HepG2 (cell line): ENCODE data around the gene ZNF616. TPM values are rescaled to one million over a fixed set of nuclear protein-coding genes. Genes with fewer than 3 reads are reported as not detected.

ENCODE experiments used
- ATAC-seq: fragments of 200-7000 bp; cut with Tn5 transposase; 3 replicates; pipeline ENCODE4 v1.9.1; 2020; ENCODE audit warnings: mild to moderate bottlenecking, moderate library complexity
- BruUV-seq: library from RNA; stranded (reverse); fragments of 400-500 nt; replicated peaks from 2 replicates; lab custom pipeline; 2021; lab: Mats Ljungman, UMichigan
- CTCF ChIA-PET: fragments of 300-600 bp; formaldehyde crosslinking; extraction: SDS; loops from one replicate; lab custom pipeline; 2021; ENCODE audit warnings: low total read pairs, inconsistent platforms, low intra/inter-chr PET ratio; lab: Yijun Ruan, JAX
- POLR2A ChIA-PET: fragments of 350-600 bp; sonication (Branson Sonifier 250); formaldehyde crosslinking; loops from one replicate; lab custom pipeline; 2020; ENCODE audit warnings: antibody characterized with exemption, inconsistent platforms; lab: Yijun Ruan, JAX
- DNase-seq: peaks from one replicate; pipeline ENCODE4 v3.0.0-alpha.2; 2015; ENCODE audit warnings: low spot score
- FAIRE-seq: peaks from 3 replicates; lab custom pipeline; 2011; peaks lifted over from hg19 to GRCh38; lab: Jason Lieb, UNC
- H2AFZ ChIP-seq: one replicate; pipeline ENCODE4 v1.6.1; 2011; ENCODE audit warnings: low read length, inconsistent platforms
- H3K27ac ChIP-seq: fragments of 300-600 bp; 3 replicates; pipeline ENCODE4 v1.8.0; 2011; ENCODE audit warnings: mixed run types, mild to moderate bottlenecking, mixed read lengths, low read length, inconsistent platforms; ENCODE audit not compliant: insufficient read depth; ENCODE audit errors: extremely low read length
- H3K27me3 ChIP-seq, 2 experiments: fragments of 200-600 bp in 1 of 2; 2 replicates in 1 of 2; 3 replicates in 1 of 2; pipeline versions ENCODE4 v1.6.0 to v1.8.0; 2011; ENCODE audit warnings: low read length in 2 of 2, mild to moderate bottlenecking in 2 of 2, moderate library complexity in 2 of 2, inconsistent platforms in 1 of 2; ENCODE audit not compliant: insufficient read depth in 2 of 2, control insufficient read depth in 1 of 2
- H3K36me3 ChIP-seq, 2 experiments: fragments of 200-600 bp in 1 of 2; replicated peaks in 1 of 2; 2 replicates in 1 of 2; 3 replicates in 1 of 2; pipeline versions ENCODE4 v1.5.1 to v1.8.0; 2011; ENCODE audit warnings: low read length in 2 of 2, inconsistent platforms in 1 of 2; ENCODE audit not compliant: insufficient read depth in 2 of 2, control insufficient read depth in 1 of 2
- H3K4me1 ChIP-seq: 2 replicates; pipeline ENCODE4 v1.5.1; 2012; ENCODE audit warnings: low read length, inconsistent platforms; ENCODE audit not compliant: insufficient read depth
- H3K4me2 ChIP-seq: 2 replicates; pipeline ENCODE4 v1.6.0; 2011; ENCODE audit warnings: low read depth, low read length, inconsistent platforms
- H3K4me3 ChIP-seq, 3 experiments: fragments of 200-600 bp in 1 of 3; sonication (generic), shearing (Covaris generic) in 1 of 3; replicated peaks in 1 of 3; 2 replicates each; pipeline ENCODE4 v1.5.1; 2011 to 2016; ENCODE audit warnings: low read length in 3 of 3, inconsistent platforms in 2 of 3, low read depth in 2 of 3, mild to moderate bottlenecking in 2 of 3, control low read depth in 1 of 3, mixed read lengths in 1 of 3; ENCODE audit not compliant: insufficient read depth in 1 of 3
- H3K79me2 ChIP-seq: one replicate; pipeline ENCODE4 v1.6.1; 2011; ENCODE audit warnings: low read length, inconsistent platforms; ENCODE audit not compliant: insufficient read depth
- H3K9ac ChIP-seq: 2 replicates; pipeline ENCODE4 v1.6.0; 2011; ENCODE audit warnings: mild to moderate bottlenecking, low read depth, low read length, inconsistent platforms; ENCODE audit not compliant: insufficient read depth
- H3K9me3 ChIP-seq: 2 replicates; pipeline ENCODE4 v1.5.1; 2012; ENCODE audit warnings: mild to moderate bottlenecking, low read length
- H4K20me1 ChIP-seq: 2 replicates; pipeline ENCODE4 v1.6.0; 2011; ENCODE audit warnings: inconsistent platforms, mild to moderate bottlenecking, low read length, moderate library complexity; ENCODE audit not compliant: insufficient read depth
- ELF4 ChIP-seq: sonication (generic); formaldehyde crosslinking; IDR thresholded peaks from 2 replicates; pipeline ENCODE4 v1.5.0; 2020; ENCODE audit warnings: missing genetic modification reagents, mild to moderate bottlenecking, moderate library complexity, borderline replicate concordance
- GABPB1 ChIP-seq: IDR thresholded peaks from 2 replicates; pipeline ENCODE4 v1.6.1; 2016; ENCODE audit warnings: mild to moderate bottlenecking, missing genetic modification reagents, moderate library complexity, missing compliant biosample characterization
- IRF2 ChIP-seq: IDR thresholded peaks from 2 replicates; pipeline ENCODE4 v1.6.1; 2018; ENCODE audit warnings: missing genetic modification reagents, missing compliant biosample characterization
- KAT7 ChIP-seq: IDR thresholded peaks from 2 replicates; pipeline ENCODE4 v1.6.1; 2018; ENCODE audit warnings: borderline replicate concordance, missing compliant biosample characterization
- NR3C1 ChIP-seq: sonication (generic); formaldehyde crosslinking; IDR thresholded peaks from 2 replicates; pipeline ENCODE4 v1.4.0; 2020; ENCODE audit warnings: missing genetic modification reagents
- POLR2AphosphoS2 ChIP-seq: IDR thresholded peaks from 2 replicates; pipeline ENCODE4 v1.6.1; 2011; ENCODE audit warnings: low read depth, low read length, improper control_type of control experiment
- SRF ChIP-seq: IDR thresholded peaks from 2 replicates; pipeline ENCODE4 v1.6.1; 2011; ENCODE audit warnings: mild to moderate bottlenecking, low read depth, low read length, moderate library complexity
- ZNF274 ChIP-seq: sonication (generic); formaldehyde crosslinking; IDR thresholded peaks from 2 replicates; pipeline ENCODE4 v1.5.1; 2020; ENCODE audit warnings: mild to moderate bottlenecking, missing genetic modification reagents
- ZNF441 ChIP-seq: sonication (generic); formaldehyde crosslinking; IDR thresholded peaks from 2 replicates; pipeline ENCODE4 v1.7.0; 2021; ENCODE audit warnings: missing genetic modification reagents, borderline replicate concordance
- ZNF550 ChIP-seq: sonication (generic); formaldehyde crosslinking; IDR thresholded peaks from 2 replicates; pipeline ENCODE4 v1.4.0; 2020; ENCODE audit warnings: mild to moderate bottlenecking, missing genetic modification reagents, borderline replicate concordance
- ZNF615 ChIP-seq: sonication (generic); formaldehyde crosslinking; IDR thresholded peaks from 2 replicates; pipeline ENCODE4 v1.5.0; 2020; ENCODE audit warnings: mild to moderate bottlenecking, missing genetic modification reagents, borderline replicate concordance
- ZSCAN20 ChIP-seq: sonication (generic); formaldehyde crosslinking; IDR thresholded peaks from 2 replicates; pipeline ENCODE4 v1.4.0; 2020; ENCODE audit warnings: missing genetic modification reagents, mild to moderate bottlenecking, borderline replicate concordance
- WGBS: methylation state at CpG from one replicate; pipeline ENCODE4 v1.1.6; 2017; ENCODE audit warnings: low lambda C conversion rate; 5-methylcytosine and 5-hydroxymethylcytosine counted together
- in situ Hi-C: cut with HindIII; loops from 2 replicates; pipeline ENCODE4 v1.10.0; 2017; ENCODE audit warnings: low pct_unique_long_range_greater_than_20kb; ENCODE audit not compliant: extremely low pct_ligation_motif_present
- intact Hi-C: fragments of 100-400 bp; cut with micrococcal nuclease; formaldehyde crosslinking; loops from one replicate; pipeline ENCODE4 v1.10.0; 2022; ENCODE audit not compliant: unreplicated experiment
- polyA plus RNA-seq, 8 experiments: library from polyadenylated mRNA; depleted of rRNA in 3 of 8; stranded (reverse) in 7 of 8; unstranded in 1 of 8; fragments of >200 nt; fragmentation: Illumina TruSeq in 4 of 8; extraction: Trizol in 4 of 8; gene quantifications; 2 replicates each; pipeline versions ENCODE4 v1.2.1 to v1.2.3, GENCODE V29; 2011 to 2016; ENCODE audit warnings: low read depth in 4 of 8, missing spikeins in 1 of 8, mixed read lengths in 1 of 8; ENCODE audit not compliant: insufficient read depth in 1 of 8
- total RNA-seq, 5 experiments: library from RNA; depleted of rRNA; stranded (reverse); fragments of >200 nt; fragmentation: Illumina TruSeq; extraction: Trizol; gene quantifications; 2 replicates each; pipeline ENCODE4 v1.2.3, GENCODE V29; 2016; ENCODE audit warnings: low read depth in 1 of 5
- TF ChIP-seq, protein P1 (sequence below): sonication (generic); formaldehyde crosslinking; IDR thresholded peaks from 2 replicates; pipeline ENCODE4 v1.5.0; 2020; ENCODE audit warnings: mild to moderate bottlenecking, missing genetic modification reagents, borderline replicate concordance
- TF ChIP-seq, protein P2 (sequence below): IDR thresholded peaks from 2 replicates; pipeline ENCODE4 v1.6.1; 2016; ENCODE audit warnings: mild to moderate bottlenecking, missing biosample characterization, missing genetic modification reagents
- TF ChIP-seq, protein P3 (sequence below): IDR thresholded peaks from 2 replicates; pipeline ENCODE4 v1.6.1; 2016; ENCODE audit warnings: missing compliant biosample characterization, missing genetic modification reagents, borderline replicate concordance

Gene ZNF616
- total and polyA plus RNA-seq, 2 of the 13 experiments (the other 11 are each of a cell fraction or from before 2014, with no cell fraction given) = 2.2 to 10.4 TPM

DNA sequence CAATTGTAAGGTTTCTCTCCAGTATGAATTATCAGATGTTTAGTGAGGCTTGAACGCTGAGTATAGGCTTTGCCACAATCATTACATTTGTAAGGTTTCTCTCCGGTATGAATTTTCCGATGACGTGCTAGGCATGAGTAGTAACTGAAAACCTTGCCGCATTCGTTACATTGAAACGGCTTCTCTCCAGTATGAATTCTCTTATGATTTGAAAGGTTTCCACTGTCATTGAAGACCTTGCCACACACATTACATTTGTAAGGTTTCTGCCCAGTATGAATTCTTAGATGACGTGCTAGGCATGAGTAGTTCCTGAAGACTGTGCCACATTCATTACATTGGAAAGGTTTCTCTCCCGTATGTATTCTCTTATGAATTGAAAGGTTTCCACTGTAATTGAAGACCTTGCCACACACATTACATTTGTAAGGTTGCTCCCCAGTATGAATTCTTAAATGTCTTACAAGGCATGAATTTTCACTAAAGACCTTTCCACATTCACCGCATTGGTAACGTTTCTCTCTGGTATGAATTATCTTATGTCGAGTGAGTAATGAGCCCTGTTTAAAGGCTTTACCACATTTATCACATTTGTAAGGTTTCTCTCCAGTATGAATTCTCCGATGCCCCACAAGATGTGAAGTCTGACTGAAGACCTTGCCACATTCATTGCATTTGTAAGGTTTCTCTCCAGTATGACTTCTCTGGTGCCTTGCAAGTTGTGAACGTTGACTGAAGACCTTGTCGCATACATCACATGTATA, 16.0 kb upstream of the ZNF616 start:
- no peak for FAIRE-seq
- POLR2A ChIA-PET = no interaction called here
- no peaks in the 10 kb centered on the region for H3K4me1 ChIP-seq
- no peak overlapping the region for H3K4me2 ChIP-seq
- no peak overlapping the region for H3K27ac ChIP-seq
- ATAC-seq = no peak
- H2AFZ ChIP-seq = no peak overlapping the region
- no peak overlapping the region for H3K4me3 ChIP-seq
- no TSS peak for BruUV-seq
- in situ Hi-C loops = no loop called here
- H3K9ac ChIP-seq = no peak overlapping the region
- no peaks in the 10 kb centered on the region; a peak in 1 of 5 replicates for H3K27me3 ChIP-seq
- 98% methylated on average over 15 of the region's 15 CpGs for WGBS
- no peaks in the 10 kb centered on the region for H3K79me2 ChIP-seq
- H3K36me3 ChIP-seq = peaks cover 0 to 18% of the 10 kb centered on the region in 2 experiments; a peak in 1 of 5 replicates
- H3K9me3 ChIP-seq = peaks cover 91% of the 10 kb centered on the region
- H4K20me1 ChIP-seq = no peaks in the 10 kb centered on the region
- CTCF ChIA-PET = no interaction called here
- intact Hi-C loops = no loop called here
- no peak for DNase-seq
- no peak for TF ChIP-seq ZNF615 (CRISPR knock-in tag)
- TF ChIP-seq, protein P1, sequence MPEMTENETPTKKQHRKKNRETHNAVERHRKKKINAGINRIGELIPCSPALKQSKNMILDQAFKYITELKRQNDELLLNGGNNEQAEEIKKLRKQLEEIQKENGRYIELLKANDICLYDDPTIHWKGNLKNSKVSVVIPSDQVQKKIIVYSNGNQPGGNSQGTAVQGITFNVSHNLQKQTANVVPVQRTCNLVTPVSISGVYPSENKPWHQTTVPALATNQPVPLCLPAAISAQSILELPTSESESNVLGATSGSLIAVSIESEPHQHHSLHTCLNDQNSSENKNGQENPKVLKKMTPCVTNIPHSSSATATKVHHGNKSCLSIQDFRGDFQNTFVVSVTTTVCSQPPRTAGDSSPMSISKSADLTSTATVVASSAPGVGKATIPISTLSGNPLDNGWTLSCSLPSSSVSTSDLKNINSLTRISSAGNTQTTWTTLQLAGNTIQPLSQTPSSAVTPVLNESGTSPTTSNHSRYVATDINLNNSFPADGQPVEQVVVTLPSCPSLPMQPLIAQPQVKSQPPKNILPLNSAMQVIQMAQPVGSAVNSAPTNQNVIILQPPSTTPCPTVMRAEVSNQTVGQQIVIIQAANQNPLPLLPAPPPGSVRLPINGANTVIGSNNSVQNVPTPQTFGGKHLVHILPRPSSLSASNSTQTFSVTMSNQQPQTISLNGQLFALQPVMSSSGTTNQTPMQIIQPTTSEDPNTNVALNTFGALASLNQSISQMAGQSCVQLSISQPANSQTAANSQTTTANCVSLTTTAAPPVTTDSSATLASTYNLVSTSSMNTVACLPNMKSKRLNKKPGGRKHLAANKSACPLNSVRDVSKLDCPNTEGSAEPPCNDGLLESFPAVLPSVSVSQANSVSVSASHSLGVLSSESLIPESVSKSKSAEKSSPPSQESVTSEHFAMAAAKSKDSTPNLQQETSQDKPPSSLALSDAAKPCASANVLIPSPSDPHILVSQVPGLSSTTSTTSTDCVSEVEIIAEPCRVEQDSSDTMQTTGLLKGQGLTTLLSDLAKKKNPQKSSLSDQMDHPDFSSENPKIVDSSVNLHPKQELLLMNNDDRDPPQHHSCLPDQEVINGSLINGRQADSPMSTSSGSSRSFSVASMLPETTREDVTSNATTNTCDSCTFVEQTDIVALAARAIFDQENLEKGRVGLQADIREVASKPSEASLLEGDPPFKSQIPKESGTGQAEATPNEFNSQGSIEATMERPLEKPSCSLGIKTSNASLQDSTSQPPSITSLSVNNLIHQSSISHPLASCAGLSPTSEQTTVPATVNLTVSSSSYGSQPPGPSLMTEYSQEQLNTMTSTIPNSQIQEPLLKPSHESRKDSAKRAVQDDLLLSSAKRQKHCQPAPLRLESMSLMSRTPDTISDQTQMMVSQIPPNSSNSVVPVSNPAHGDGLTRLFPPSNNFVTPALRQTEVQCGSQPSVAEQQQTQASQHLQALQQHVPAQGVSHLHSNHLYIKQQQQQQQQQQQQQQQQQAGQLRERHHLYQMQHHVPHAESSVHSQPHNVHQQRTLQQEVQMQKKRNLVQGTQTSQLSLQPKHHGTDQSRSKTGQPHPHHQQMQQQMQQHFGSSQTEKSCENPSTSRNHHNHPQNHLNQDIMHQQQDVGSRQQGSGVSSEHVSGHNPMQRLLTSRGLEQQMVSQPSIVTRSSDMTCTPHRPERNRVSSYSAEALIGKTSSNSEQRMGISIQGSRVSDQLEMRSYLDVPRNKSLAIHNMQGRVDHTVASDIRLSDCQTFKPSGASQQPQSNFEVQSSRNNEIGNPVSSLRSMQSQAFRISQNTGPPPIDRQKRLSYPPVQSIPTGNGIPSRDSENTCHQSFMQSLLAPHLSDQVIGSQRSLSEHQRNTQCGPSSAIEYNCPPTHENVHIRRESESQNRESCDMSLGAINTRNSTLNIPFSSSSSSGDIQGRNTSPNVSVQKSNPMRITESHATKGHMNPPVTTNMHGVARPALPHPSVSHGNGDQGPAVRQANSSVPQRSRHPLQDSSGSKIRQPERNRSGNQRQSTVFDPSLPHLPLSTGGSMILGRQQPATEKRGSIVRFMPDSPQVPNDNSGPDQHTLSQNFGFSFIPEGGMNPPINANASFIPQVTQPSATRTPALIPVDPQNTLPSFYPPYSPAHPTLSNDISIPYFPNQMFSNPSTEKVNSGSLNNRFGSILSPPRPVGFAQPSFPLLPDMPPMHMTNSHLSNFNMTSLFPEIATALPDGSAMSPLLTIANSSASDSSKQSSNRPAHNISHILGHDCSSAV = no peak
- TF ChIP-seq SRF = no peak
- TF ChIP-seq ZSCAN20 = no peak
- no peak for TF ChIP-seq ZNF550 (CRISPR knock-in tag)
- TF ChIP-seq ZNF274 (CRISPR knock-in tag) = no peak
- no peak for TF ChIP-seq NR3C1 (CRISPR knock-in tag)
- TF ChIP-seq GABPB1 (CRISPR knock-in tag) = no peak
- no peak for TF ChIP-seq POLR2AphosphoS2
- no peak for TF ChIP-seq KAT7 (CRISPR knock-in tag)
- no peak for TF ChIP-seq ELF4
- TF ChIP-seq, protein P2, sequence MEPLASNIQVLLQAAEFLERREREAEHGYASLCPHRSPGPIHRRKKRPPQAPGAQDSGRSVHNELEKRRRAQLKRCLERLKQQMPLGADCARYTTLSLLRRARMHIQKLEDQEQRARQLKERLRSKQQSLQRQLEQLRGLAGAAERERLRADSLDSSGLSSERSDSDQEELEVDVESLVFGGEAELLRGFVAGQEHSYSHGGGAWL (CRISPR knock-in tag) = no peak
- TF ChIP-seq, protein P3, sequence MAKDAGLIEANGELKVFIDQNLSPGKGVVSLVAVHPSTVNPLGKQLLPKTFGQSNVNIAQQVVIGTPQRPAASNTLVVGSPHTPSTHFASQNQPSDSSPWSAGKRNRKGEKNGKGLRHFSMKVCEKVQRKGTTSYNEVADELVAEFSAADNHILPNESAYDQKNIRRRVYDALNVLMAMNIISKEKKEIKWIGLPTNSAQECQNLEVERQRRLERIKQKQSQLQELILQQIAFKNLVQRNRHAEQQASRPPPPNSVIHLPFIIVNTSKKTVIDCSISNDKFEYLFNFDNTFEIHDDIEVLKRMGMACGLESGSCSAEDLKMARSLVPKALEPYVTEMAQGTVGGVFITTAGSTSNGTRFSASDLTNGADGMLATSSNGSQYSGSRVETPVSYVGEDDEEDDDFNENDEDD (CRISPR knock-in tag) = no peak
- no peak for TF ChIP-seq IRF2 (CRISPR knock-in tag)
- no peak for TF ChIP-seq ZNF441 (CRISPR knock-in tag)
